ENCODE measurements around the gene RASA3.
A peak's percentile ranks its signal among the peaks of the same experiment; 100 is the strongest.

RASA3 gene

DNA sequence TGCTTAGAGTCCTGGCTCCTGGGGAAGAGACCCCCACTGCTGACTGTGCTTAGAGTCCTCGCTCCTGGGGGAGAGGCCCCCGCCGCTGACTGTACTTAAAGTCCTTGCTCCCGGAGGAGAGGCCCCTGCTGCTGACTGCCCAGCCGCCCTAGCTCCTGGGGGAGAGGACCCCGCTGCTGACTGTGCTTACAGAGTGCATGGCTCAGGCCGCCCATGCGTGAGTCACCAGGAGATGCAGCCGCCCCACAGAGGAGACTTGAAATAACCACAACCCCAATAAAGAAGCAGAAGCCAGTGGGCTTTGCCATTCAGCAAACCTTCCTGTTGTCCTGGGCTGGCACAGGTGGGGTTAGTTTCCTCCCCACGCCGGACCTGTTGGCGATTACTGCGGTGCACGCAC lies 79.4 kb downstream of the RASA3 start:
- H3K9ac ChIP-seq (ENCODE audit: low read depth, low read length, poor library complexity, severe bottlenecking) = peak overlapping the region; percentile 61
- no peaks in the 10 kb centered on the region for H3K27me3 ChIP-seq (ENCODE audit: insufficient read depth, low read length, poor library complexity, severe bottlenecking)
- H3K4me3 ChIP-seq (ENCODE audit: low read length, poor library complexity, severe bottlenecking) = peak overlapping the region; percentile 63

GRCh38 chr13:114050536-114051450 lies 81.6 kb downstream of the RASA3 start:
- no peaks in the 10 kb centered on the region for H3K27me3 ChIP-seq (ENCODE audit: insufficient read depth, low read length, poor library complexity, severe bottlenecking)
- H3K9me2 ChIP-seq (replicated peaks; ENCODE audit: low read depth, low read length) = no peaks in the 10 kb centered on the region
- no peak overlapping the region for H3K4me2 ChIP-seq (ENCODE audit: low read depth, low read length, poor library complexity, severe bottlenecking)
- TF ChIP-seq, protein P1, sequence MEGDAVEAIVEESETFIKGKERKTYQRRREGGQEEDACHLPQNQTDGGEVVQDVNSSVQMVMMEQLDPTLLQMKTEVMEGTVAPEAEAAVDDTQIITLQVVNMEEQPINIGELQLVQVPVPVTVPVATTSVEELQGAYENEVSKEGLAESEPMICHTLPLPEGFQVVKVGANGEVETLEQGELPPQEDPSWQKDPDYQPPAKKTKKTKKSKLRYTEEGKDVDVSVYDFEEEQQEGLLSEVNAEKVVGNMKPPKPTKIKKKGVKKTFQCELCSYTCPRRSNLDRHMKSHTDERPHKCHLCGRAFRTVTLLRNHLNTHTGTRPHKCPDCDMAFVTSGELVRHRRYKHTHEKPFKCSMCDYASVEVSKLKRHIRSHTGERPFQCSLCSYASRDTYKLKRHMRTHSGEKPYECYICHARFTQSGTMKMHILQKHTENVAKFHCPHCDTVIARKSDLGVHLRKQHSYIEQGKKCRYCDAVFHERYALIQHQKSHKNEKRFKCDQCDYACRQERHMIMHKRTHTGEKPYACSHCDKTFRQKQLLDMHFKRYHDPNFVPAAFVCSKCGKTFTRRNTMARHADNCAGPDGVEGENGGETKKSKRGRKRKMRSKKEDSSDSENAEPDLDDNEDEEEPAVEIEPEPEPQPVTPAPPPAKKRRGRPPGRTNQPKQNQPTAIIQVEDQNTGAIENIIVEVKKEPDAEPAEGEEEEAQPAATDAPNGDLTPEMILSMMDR (conservative IDR thresholded peaks at IDR 0.05; ENCODE audit: low read length) = no peak
- no peak for TF ChIP-seq EZH2phosphoT487 (IDR thresholded peaks at IDR 0.05; ENCODE audit: borderline replicate concordance)
- H3K36me3 ChIP-seq (ENCODE audit: insufficient read depth, low read length) = peaks cover 28% of the 10 kb centered on the region; the same call in 1 of the 2 replicates
- H3K9me3 ChIP-seq (ENCODE audit: insufficient read depth, low read depth, low read length) = no peaks in the 10 kb centered on the region
- H3K79me2 ChIP-seq (ENCODE audit: insufficient read depth, low read length) = peaks cover 46% of the 10 kb centered on the region
- H2AFZ ChIP-seq (ENCODE audit: low read length) = no peak overlapping the region
- H4K20me1 ChIP-seq (ENCODE audit: insufficient read depth, low read length, poor library complexity, severe bottlenecking) = peaks cover 18% of the 10 kb centered on the region
- no peak overlapping the region for H3K9ac ChIP-seq (ENCODE audit: low read depth, low read length, poor library complexity, severe bottlenecking)
- H3K4me1 ChIP-seq (ENCODE audit: insufficient read depth, low read length, poor library complexity, severe bottlenecking) = peaks cover 44% of the 10 kb centered on the region
- H3F3A ChIP-seq (ENCODE audit: low read depth) = peaks cover 4% of the 10 kb centered on the region; the same call in 1 of the 2 replicates
- H3K4me3 ChIP-seq (ENCODE audit: low read length, poor library complexity, severe bottlenecking) = no peak overlapping the region

More for the DNA sequence above, 79.4 kb downstream of the RASA3 start:
- no peak overlapping the region for H2AFZ ChIP-seq (ENCODE audit: low read length)
- no peaks in the 10 kb centered on the region for H3K9me2 ChIP-seq (replicated peaks; ENCODE audit: low read depth, low read length)
- peaks cover 34% of the 10 kb centered on the region for H3K79me2 ChIP-seq (ENCODE audit: insufficient read depth, low read length)
- H3K9me3 ChIP-seq (ENCODE audit: insufficient read depth, low read depth, low read length) = no peaks in the 10 kb centered on the region
- H3F3A ChIP-seq (ENCODE audit: low read depth) = peaks cover 4% of the 10 kb centered on the region; the same call in 1 of the 2 replicates
- peak overlapping the region; percentile 81 for H3K4me2 ChIP-seq (ENCODE audit: low read depth, low read length, poor library complexity, severe bottlenecking)
- peaks cover 54% of the 10 kb centered on the region for H3K4me1 ChIP-seq (ENCODE audit: insufficient read depth, low read length, poor library complexity, severe bottlenecking)
- H3K36me3 ChIP-seq (ENCODE audit: insufficient read depth, low read length) = peaks cover 33% of the 10 kb centered on the region; the same call in 1 of the 2 replicates
- TF ChIP-seq, protein P1 (conservative IDR thresholded peaks at IDR 0.05; ENCODE audit: low read length) = no peak
- no peak for TF ChIP-seq EZH2phosphoT487 (IDR thresholded peaks at IDR 0.05; ENCODE audit: borderline replicate concordance)
- peaks cover 18% of the 10 kb centered on the region for H4K20me1 ChIP-seq (ENCODE audit: insufficient read depth, low read length, poor library complexity, severe bottlenecking)

GRCh38 chr13:114049626-114050101 lies 82.8 kb downstream of the RASA3 start:
- TF ChIP-seq, protein P1 (conservative IDR thresholded peaks at IDR 0.05; ENCODE audit: low read length) = no peak
- no peak for TF ChIP-seq EZH2phosphoT487 (IDR thresholded peaks at IDR 0.05; ENCODE audit: borderline replicate concordance)
- Histone ChIP-seq H3K27me3 (ENCODE audit: insufficient read depth, low read length, poor library complexity, severe bottlenecking) (no peaks in the 10 kb centered on the region), H3K79me2 (ENCODE audit: insufficient read depth, low read length) (peaks cover 39% of the 10 kb centered on the region), H3K9ac (ENCODE audit: low read depth, low read length, poor library complexity, severe bottlenecking) (no peak overlapping the region), H3K36me3 (ENCODE audit: insufficient read depth, low read length) (peaks cover 17% of the 10 kb centered on the region; the same call in 1 of the 2 replicates), H2AFZ (ENCODE audit: low read length) (no peak overlapping the region), H3K4me2 (ENCODE audit: low read depth, low read length, poor library complexity, severe bottlenecking) (peak overlapping the region; percentile 41), H3K4me1 (ENCODE audit: insufficient read depth, low read length, poor library complexity, severe bottlenecking) (peaks cover 48% of the 10 kb centered on the region), H3F3A (ENCODE audit: low read depth) (peaks cover 6% of the 10 kb centered on the region; the same call in 1 of the 2 replicates), H3K9me2 (replicated peaks; ENCODE audit: low read depth, low read length) (no peaks in the 10 kb centered on the region), H3K9me3 (ENCODE audit: insufficient read depth, low read depth, low read length) (no peaks in the 10 kb centered on the region), H4K20me1 (ENCODE audit: insufficient read depth, low read length, poor library complexity, severe bottlenecking) (peaks cover 17% of the 10 kb centered on the region), H3K4me3 (ENCODE audit: low read length, poor library complexity, severe bottlenecking) (no peak overlapping the region)
